ENCODE results near the gene EPHA1.
A peak's percentile ranks its signal among the peaks of the same experiment; 100 is the strongest.
"Not testable (repeated sequence)": the region's sequence is repeated elsewhere in the genome, so short reads cannot be mapped to it uniquely, and the experiment has no call there.

Gene EPHA1

DNA sequence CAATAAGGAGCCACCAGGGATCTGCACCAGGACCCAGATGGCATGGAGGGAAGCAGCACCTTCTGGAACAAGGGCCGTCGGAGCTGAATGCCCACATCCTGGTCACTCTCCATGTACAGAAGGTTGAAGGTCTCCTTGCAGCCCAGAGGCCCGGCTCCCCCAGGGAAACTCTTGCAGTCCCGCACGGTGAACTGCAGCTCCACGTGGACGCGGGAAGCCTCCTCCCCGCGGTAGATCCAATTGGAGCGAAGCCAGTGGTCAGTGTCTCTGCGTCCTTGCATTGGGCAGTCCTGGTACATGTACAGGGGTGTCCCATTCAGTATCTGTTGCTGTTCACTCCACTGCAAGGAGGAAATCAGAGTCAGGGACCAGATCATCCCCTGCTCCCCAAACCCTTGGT lies 7.4 kb downstream of the EPHA1 start:
- no peak for DNase-seq

GRCh38 chr7:143399642-143400041 lies 9.0 kb downstream of the EPHA1 start:
- DNase-seq: no peak

DNA sequence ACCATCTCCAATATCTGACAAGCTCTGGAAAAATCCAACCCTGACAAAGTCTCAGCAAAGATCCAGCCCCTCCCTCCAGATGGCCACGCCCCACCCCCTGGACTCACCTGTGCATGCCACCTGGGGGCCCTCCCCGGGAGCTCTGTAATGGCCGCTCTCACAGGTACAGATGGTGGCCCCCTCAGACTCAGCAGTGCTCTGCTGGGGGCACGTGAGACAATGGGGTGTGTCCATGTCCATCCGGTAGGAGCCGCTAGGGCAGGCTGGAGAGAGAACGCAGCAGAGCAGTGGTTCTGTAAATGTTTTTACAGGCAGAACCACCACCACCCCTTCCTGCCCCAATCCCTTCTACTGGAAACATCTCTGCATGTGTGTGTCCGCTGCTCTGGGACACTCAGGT lies 9.5 kb downstream of the EPHA1 start:
- DNase-seq: no peak

- no peak for DNase-seq
Measured at GRCh38 chr7:143398616-143399015, 10.0 kb downstream of the EPHA1 start.

DNA sequence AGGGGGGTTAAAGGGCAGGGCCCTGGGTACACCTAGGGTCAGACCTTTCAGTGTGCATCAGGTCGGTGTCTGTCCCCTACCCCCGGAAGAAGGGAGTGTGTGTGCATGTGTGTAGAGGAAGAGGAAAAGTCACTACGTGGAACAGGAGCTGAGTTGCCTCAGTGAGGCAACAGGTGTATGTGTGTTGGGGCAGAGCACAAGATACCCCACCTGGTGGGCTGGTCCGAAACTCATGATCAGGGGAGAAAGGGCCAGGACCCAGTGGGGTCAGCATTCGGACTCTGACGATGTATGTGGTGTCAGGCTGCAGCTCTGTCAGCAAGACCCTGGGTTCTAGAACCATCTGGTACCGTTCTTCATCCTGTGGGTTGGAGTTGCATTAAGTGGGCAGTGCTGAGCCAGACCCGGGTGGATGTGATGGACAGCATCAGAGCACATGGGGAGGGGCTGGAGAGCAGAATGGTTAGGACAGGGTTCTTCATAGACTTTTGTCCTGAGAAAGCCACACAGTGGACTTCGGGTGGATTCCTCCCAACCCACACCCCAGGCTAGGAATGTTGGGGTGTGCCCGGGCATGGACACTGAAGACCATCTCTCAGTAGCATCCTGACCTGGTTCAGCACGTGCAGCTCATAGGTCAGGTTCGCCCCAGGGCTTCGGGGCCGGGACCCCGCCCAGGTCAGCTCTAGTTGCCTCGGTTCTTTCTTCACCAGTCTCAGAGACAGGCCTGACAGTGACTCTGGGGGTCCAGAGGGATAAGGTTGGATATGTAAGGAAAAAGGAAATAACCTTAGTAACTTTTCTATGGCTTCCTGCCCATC lies 10.7 kb downstream of the EPHA1 start:
- DNase-seq: no peak

DNA sequence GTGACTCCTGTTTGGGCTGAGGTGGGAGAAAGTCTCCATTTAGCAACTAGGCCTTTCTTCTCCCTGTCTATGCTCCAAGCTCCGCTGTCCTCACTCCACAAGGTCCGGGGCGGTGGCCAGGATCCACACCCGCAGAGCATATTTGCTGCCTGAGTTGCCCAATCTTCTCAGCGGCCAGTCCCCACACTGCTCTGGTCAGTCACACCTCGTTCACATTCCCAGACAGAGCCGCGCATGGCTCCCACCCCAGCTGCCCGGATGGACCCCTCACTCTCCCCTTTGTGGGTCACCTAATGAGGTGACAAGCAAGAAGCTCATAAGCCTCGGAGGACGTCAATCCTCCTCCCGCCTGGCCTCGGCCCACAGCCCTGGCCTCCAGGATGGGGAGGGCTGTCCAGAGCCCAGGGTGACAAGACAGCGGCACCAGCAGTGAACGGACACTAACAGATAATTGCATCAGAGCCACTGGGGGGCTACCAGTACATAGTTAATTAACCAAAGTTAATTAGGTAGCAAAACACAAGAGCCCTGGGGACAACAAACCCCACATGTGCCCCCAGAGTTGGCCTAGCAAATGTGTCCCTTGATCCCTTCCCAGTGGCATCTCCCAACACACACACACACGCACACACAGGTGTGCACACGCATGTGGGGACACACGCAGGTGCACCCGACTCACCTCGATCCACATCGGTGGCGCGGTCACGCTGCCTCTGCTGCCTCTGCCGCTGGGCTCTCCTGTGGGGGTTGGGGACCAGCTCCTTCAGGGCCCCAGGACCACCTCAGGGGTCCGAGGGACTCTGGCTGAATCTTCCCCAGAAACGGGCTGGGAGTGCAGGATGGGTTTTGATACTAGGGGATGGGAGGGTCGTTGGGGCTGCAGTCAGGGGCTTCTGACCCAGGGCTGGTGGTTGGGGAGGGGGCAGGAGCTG lies 11.8 kb downstream of the EPHA1 start:
- DNase-seq: no peak

DNA sequence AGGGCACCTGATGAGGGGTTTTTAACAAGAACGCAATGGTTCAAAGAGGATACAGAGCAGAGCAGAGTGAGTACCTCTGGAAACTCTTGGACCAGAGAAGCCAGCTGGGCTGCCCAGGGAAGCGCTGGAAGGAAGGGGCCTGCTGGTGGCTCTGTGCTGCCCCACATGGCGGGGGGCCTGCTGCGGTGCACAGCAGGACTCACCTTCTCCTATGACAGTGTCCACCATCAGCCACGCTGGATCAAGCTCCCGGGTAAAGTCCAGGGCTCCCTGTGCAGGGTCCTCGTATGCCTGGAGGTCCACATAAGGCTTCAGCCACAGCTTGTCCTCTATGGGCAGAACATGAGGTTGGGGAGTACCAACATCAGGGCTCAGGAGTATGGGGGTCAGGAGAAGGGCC lies 12.5 kb downstream of the EPHA1 start:
- no peak for DNase-seq

- no peak for DNase-seq
Measured at GRCh38 chr7:143395187-143396149, 13.2 kb downstream of the EPHA1 start.

GRCh38 chr7:143394777-143395176 lies 13.9 kb downstream of the EPHA1 start:
- no peak for DNase-seq

GRCh38 chr7:143394068-143394467 lies 14.6 kb downstream of the EPHA1 start:
- DNase-seq: no peak

GRCh38 chr7:143393267-143394041 lies 15.2 kb downstream of the EPHA1 start:
- no peak for DNase-seq

- no peak for DNase-seq
Measured at GRCh38 chr7:143392875-143393266, 15.8 kb downstream of the EPHA1 start.

DNA sequence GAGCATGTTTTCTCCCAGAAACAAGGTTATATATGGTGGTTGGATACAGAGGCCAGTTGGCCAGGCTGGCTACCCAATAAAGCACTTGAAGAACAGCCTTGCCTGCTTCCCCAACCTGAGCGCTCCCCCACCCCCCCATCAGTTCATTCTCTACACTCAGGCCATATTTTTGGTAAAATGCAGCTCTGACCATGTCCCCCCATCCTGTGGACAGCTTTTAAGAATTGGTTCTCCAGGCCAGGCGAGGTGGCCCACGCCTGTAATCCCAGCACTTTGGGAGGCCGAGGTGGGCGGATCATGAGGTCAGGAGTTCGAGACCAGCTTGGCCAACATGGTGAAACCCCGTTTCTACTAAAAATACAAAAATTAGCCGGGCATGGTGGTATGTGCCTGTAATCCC lies 16.2 kb downstream of the EPHA1 start:
- not testable (repeated sequence) for DNase-seq

GRCh38 chr7:143391462-143392404 lies 16.9 kb downstream of the EPHA1 start:
- peak; percentile 87 for DNase-seq

DNA sequence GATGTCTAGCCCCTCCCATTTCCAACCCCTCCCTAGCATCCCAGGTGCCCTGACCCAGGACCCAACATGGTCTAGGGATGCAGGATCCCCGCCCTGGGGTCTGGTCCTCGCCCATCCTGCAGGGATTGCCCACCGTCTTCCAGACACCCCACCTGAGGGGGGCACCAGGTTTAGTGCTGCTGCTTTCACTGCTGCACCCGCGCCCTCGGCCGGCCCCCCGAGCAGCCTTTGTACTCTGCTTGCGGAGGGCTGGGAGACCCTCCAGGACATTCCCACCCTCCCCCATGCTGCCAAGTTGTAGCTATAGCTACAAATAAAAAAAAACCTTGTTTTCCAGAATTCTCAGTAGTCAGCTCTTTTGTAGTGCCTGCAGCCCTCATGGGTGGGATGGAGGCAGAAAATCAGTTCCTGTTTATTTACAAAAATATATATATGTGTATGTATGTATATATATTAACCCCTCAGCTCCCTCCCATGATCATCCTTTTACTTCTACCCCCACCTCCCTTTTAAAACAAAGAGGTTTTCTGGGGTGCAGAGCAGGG lies 17.8 kb downstream of the EPHA1 start:
- no peak for DNase-seq

DNA sequence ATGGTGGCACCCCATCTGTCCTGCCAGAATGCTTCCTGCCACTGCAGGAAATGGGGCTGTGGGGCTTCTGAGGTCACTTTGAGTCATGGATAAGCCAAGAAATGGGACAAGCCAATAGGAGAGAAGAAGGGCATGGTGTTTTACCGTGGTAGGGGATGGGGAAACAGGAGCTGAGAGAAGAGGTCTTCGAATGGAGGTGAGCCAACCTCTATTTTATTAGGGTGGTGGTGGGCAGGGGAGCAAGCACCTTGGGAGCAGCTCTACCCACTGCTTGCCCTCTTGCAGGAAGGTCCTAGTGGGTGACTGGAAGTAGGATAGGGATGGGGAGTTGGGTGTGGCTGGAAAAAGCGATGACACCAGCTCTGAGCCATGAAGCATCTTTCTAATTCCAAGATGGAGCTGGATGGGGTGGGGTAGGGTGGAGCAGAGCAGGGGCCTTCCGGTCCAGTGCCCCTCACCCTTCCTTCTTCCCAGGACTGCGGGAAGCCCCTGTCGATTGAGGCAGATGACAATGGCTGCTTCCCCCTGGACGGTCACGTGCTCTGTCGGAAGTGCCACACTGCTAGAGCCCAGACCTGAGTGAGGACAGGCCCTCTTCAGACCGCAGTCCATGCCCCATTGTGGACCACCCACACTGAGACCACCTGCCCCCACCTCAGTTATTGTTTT lies 18.4 kb downstream of the EPHA1 start:
- no peak for DNase-seq

DNA sequence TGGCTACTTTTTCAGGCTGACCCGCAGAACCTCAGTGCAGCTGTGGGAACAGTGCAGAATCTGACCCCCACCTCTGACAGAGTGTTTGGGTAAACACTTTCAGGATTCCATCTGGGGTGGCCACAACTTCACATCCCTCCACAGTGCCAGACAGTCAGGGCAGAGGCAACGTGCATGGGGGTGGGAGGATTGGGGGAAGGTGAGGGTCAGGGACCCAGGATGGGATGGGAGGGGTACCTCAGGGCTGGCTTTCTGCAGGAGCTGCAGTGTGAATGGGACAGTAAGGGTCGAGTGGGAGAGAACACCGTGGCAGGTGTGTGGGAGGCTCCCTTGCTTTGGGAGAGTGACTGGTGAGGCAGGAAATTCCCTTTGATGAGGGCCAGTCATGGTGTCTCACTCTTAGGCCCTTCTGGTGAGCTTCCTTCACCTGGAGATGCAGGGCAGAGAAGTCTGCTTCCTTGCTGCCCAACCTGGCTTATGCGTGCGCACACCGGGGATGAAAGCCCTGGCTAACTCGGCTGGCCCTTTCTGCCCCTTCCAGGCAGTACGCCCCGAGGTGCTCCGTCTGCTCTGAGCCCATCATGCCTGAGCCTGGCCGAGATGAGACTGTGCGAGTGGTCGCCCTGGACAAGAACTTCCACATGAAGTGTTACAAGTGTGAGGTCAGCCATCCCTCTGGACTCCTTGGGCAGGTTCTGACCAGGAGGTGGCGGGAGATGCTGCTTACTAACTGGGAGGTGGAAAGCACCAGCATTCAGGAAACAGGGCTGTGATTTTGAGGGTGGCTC lies 19.1 kb downstream of the EPHA1 start:
- no peak for DNase-seq

DNA sequence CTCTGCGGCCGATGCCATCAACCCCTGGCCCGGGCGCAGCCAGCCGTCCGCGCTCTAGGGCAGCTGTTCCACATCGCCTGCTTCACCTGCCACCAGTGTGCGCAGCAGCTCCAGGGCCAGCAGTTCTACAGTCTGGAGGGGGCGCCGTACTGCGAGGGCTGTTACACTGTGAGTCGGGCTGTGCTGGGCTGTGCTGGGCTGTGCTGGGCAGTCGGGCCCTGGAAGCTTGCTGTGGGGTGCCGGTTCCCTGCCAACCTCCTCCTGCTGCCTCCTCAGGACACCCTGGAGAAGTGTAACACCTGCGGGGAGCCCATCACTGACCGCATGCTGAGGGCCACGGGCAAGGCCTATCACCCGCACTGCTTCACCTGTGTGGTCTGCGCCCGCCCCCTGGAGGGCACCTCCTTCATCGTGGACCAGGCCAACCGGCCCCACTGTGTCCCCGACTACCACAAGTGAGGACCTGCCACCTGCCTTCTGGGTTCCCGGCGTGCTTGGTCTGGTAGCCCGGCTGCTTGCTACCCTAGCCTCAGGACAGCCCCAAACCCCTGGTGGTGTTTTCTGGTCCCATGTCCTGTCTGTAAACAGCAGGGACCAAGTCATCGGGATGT lies 20.1 kb downstream of the EPHA1 start:
- no peak for DNase-seq

DNA sequence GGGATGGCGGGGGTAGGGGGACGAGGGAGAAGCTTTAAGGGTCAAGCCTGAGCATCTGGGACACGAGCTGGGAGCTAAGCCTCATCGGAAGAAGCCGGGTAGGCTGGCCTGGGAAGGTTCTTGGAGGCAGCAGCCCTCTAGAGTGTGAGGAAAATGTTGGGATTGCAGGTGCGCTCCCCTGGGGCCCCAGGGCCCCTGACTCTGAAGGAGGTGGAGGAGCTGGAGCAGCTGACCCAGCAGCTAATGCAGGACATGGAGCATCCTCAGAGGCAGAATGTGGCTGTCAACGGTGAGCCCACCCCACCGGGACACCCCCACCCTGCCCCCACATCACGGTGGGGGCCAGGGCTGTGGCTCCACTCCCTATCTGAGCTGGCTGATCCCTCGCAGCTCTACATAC lies 20.6 kb downstream of the EPHA1 start:
- DNase-seq: no peak
